Measurements from ENCODE around the gene TTC34. TPM values are rescaled to one million over a fixed set of nuclear protein-coding genes. Genes with fewer than 3 reads are reported as not detected.
"Not testable (repeated sequence)": the region's sequence is repeated elsewhere in the genome, so short reads cannot be mapped to it uniquely, and the experiment has no call there.

Gene TTC34
- polyA plus RNA-seq, 12 donors: 0.08 to 0.94 (median 0.27) TPM; not detected in 2

GRCh38 chr1:2778220-2778592, 23.3 kb downstream of the TTC34 start:
- no peak for DNase-seq

- DNase-seq: no peak
Observed at GRCh38 chr1:2777424-2778219, 23.9 kb downstream of the TTC34 start.

GRCh38 chr1:2775333-2775732, 26.2 kb downstream of the TTC34 start:
- not testable (repeated sequence) for DNase-seq

- not testable (repeated sequence) for DNase-seq
Observed at GRCh38 chr1:2768052-2768451, 33.4 kb downstream of the TTC34 start.

GRCh38 chr1:2759433-2759832, 42.1 kb downstream of the TTC34 start:
- DNase-seq: not testable (repeated sequence)

- not testable (repeated sequence) for DNase-seq
Observed at GRCh38 chr1:2757519-2757918, 44.0 kb downstream of the TTC34 start.

- not testable (repeated sequence) for DNase-seq
Observed at GRCh38 chr1:2755426-2755825, 46.1 kb downstream of the TTC34 start.

GRCh38 chr1:2754597-2754996, 46.9 kb downstream of the TTC34 start:
- DNase-seq: not testable (repeated sequence)

GRCh38 chr1:2752503-2752902, 49.0 kb downstream of the TTC34 start:
- DNase-seq: not testable (repeated sequence)

- not testable (repeated sequence) for DNase-seq
Observed at GRCh38 chr1:2751866-2752265, 49.6 kb downstream of the TTC34 start.

GRCh38 chr1:2750766-2751730, 50.4 kb downstream of the TTC34 start:
- DNase-seq: not testable (repeated sequence)

- DNase-seq: not testable (repeated sequence)
Observed at GRCh38 chr1:2750041-2750680, 51.3 kb downstream of the TTC34 start.

- DNase-seq: not testable (repeated sequence)
Observed at GRCh38 chr1:2748626-2749025, 52.9 kb downstream of the TTC34 start.

- DNase-seq: not testable (repeated sequence)
Observed at GRCh38 chr1:2694796-2695195, 106.7 kb downstream of the TTC34 start.

- not testable (repeated sequence) for DNase-seq
Observed at GRCh38 chr1:2690180-2690579, 111.3 kb downstream of the TTC34 start.

GRCh38 chr1:2688336-2688665, 113.2 kb downstream of the TTC34 start:
- not testable (repeated sequence) for DNase-seq

- DNase-seq: not testable (repeated sequence)
Observed at GRCh38 chr1:2687638-2688335, 113.7 kb downstream of the TTC34 start.

- DNase-seq: not testable (repeated sequence)
Observed at GRCh38 chr1:2687174-2687591, 114.3 kb downstream of the TTC34 start.

- not testable (repeated sequence) for DNase-seq
Observed at GRCh38 chr1:2686091-2686863, 115.2 kb downstream of the TTC34 start.

GRCh38 chr1:2685671-2686070, 115.8 kb downstream of the TTC34 start:
- DNase-seq: not testable (repeated sequence)

GRCh38 chr1:2684878-2685277, 116.6 kb downstream of the TTC34 start:
- DNase-seq: not testable (repeated sequence)

All from muscle of arm (tissue), 12 donors.